HG02571 (cell line): ENCODE measurements around the gene SLC10A3.
A peak's percentile ranks its signal among the peaks of the same experiment; 100 is the strongest.

ENCODE experiments used
- ATAC-seq: cut with Tn5 transposase; IDR thresholded peaks from one replicate; pipeline ENCODE4 v1.9.1; 2021; ENCODE audit warnings: mild to moderate bottlenecking, moderate library complexity; ENCODE audit not compliant: unreplicated experiment

The SLC10A3 gene

GRCh38 chrX:154466036-154466435, 24.4 kb downstream of the SLC10A3 start:
- ATAC-seq = no peak

DNA sequence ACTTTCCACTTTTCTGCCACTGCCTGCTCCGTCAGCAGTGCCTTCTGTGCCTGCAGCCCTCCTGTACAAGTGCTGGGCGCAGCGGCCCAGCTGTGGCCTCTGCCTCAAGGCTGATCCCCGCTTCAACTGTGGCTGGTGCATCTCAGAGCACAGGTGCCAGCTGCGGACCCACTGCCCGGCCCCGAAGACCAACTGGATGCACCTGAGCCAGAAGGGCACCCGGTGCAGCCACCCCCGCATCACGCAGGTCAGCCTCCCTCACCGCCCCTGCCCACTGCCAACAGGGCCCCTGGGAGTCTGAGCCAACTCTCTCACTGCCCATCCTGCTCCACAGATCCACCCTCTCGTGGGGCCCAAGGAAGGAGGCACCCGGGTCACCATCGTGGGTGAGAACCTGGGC, 24.8 kb downstream of the SLC10A3 start:
- ATAC-seq = no peak

DNA sequence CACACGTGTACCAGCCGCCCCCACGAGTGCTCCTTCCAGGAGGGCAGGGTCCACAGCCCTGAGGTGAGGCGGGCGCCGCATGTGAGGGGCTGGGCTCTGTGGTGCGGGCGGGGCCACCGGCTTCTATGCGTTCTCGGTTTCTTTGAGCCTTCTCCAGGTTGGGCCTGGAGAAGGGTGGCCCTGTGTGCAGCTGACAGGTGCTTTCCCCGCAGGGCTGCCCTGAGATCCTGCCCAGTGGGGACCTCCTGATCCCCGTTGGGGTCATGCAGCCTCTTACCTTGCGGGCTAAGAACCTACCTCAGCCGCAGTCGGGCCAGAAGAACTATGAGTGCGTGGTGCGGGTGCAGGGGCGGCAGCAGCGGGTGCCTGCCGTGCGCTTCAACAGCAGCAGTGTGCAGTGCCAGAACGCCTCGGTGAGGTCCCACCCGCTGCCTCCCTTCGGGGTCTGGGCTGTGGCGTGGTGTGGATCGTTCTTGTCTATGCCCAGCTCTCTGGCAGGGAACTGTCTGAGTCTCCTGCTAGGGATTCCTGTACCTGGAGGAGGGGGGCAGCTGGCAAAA, 25.5 kb downstream of the SLC10A3 start:
- no peak for ATAC-seq

DNA sequence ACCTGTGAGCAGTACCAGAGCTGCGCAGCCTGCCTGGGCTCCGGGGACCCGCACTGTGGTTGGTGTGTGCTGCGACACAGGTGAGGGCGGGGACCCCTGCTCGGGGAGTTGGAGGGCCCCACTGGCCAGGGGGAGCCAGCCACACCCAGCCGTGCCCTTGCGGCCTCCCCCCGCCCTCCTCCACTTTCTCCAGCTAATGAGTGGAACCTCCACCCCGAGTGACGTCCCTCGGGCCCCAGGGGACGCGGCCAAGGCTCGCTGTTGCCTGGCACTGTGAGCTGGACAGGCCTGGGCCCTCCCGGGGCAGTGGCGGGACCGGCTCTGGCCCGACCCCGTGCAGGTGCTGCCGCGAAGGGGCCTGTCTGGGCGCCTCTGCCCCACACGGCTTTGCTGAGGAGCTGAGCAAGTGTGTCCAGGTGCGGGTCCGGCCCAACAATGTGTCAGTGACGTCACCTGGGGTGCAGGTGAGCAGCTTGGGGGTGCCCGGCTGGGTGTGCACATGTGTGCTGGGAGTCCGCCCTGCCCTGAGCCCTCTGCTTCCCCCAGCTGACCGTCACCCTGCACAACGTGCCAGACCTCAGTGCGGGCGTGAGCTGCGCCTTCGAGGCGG, 26.7 kb downstream of the SLC10A3 start:
- no peak for ATAC-seq

- ATAC-seq = no peak
These were observed 28.0 kb downstream of the SLC10A3 start for GRCh38 chrX:154462396-154462795.

GRCh38 chrX:154460326-154460725, 30.1 kb downstream of the SLC10A3 start:
- ATAC-seq = no peak

- no peak for ATAC-seq
These were observed 30.6 kb downstream of the SLC10A3 start for GRCh38 chrX:154459832-154460231.

- ATAC-seq = no peak
These were observed 31.3 kb downstream of the SLC10A3 start for GRCh38 chrX:154458954-154459778.

DNA sequence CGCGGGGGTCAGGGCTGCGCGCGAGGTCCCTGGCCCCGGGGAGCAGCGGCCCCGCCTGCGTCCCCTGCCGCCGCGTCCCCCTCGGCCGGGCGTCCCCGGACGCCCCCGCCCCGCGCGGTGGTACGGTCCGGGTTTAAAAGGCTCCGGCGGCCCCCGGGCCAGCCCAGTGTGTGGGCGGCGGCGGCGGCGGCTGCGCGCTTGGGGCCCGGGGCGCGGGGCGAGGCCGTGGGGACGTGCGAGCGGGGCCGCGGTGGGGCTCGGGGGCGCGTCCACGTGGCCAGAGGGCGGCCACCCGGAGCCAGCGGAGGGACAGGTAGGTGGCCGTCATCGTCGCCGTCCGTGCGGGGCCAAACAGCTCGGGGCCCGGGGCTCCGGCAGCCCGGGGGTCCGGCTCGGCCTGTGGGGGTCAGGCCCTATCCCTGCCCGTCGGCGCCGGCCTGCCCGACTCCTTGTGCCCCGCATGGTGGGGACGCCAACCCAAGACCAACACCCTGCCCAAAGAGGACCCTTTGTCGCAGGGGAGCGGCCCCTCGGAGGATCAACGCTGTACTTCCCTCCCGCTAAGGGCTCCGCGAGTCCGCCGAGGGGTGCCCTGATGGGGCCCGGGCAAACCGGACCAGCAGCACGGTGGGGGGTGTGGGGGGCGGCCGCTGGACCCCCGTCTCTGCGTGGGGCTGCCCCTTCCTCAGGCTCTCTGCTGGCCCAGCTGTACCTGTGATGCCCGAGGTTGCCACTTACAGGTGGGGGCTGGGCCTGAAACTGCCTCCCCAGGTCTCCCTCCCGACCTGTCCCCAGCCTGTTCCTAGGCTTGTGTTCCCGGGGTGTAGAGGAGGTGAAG, 32.1 kb downstream of the SLC10A3 start, which contains the start of gene PLXNA3:
PLXNA3 (plus strand) TSS at position 166 of the 838 bp plus-strand sequence. CDS start 1,903 bp downstream, outside the sequence.
- ATAC-seq = peak; percentile 57

DNA sequence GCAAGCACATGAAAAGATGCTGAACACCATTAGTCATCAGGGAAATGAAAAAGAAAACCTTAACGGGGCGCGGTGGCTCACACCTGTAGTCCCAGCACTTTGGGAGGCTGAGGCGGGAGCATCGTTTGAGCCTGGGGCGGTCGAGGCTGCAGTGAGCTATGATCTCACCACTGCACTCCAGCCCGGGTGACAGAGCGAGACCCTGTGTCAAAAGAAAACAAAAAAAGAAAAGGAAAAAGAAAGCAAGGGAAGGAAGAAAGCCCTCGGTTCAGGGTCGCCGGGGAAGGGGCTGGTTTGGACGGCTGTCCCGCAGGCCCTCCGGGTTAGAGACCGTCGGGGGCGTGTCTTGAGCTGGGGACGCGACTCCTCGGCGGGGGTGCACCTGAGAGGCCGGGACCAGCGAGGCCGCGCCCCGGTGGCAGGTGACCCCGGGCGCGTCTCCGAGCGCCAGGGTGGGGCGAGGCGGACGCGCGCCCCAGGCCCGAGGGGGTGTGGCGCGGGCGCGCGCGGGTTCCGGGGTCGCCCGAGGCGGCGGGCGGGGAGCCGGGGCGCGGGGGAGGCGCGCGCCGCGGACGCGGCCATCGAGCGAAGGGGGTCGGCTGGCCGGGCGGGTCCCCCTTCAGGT, 32.8 kb downstream of the SLC10A3 start:
- peak; percentile 43 for ATAC-seq

DNA sequence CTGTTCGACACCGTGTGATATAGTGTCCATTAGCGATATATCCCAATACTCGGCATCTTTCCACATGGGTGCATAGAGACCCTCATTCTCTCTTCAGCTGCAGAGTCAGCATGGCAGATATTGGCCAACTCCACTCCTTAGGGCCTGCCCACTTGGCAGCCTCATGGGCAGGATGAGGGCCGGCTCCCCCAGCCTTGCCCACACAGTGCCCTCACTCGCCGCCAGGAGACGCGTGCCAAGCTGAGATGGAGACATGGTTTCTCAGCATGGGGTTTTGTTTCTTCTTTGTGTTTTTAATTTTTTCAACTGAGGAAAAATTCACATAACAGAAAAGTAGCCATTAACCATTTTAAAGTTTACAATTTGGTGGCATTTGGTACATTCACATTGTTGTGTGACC, 37.6 kb downstream of the SLC10A3 start:
- no peak for ATAC-seq

- no peak for ATAC-seq
These were observed 40.1 kb downstream of the SLC10A3 start for GRCh38 chrX:154450312-154450711.

GRCh38 chrX:154449618-154450017, 40.8 kb downstream of the SLC10A3 start:
- no peak for ATAC-seq

GRCh38 chrX:154448484-154448883, 41.9 kb downstream of the SLC10A3 start:
- no peak for ATAC-seq

DNA sequence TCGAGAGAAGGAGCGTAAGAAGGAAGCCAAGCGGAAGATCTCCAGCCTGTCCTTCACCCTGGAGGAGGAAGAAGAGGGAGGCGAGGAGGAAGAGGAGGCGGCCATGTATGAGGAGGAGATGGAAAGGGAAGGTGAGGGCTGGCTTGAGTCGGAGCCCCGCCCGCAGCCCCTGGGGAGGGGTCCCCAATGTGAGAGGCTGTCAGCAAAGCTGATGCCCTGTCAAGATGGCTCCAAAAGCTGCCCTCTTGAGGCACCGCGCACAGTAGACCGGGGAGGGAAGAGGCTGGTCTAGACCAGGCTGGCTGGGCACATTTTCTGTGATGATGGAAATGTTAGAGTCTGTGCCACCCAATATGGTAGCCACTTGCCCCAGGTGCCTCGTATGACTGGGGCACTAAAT, 44.0 kb downstream of the SLC10A3 start:
- no peak for ATAC-seq

GRCh38 chrX:154445776-154446175, 44.7 kb downstream of the SLC10A3 start:
- ATAC-seq = no peak

DNA sequence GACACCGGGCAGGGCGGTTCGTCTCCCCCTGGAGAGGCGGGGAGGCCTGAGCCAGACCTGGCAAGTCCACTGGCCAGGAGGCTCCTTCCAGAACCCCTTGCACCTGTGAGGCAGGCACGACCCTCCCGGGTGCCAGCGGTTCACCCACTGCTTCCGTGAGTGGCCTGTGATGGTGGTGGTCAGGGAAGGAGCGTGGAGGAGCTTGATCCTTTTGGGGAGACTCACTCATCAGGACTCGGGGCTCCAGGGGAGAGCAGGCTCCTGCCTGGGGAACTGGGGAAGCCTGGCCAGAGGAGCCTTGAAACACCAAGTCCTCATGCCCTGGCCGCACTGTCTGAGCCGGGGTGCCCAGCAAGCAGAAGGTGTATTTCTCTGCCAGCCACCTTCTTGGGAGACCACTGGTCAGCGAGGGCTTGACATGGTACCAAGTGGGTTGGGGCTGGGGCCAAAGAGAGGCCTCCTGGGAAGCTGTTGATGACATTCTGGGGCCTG, 45.6 kb downstream of the SLC10A3 start:
- ATAC-seq = no peak

DNA sequence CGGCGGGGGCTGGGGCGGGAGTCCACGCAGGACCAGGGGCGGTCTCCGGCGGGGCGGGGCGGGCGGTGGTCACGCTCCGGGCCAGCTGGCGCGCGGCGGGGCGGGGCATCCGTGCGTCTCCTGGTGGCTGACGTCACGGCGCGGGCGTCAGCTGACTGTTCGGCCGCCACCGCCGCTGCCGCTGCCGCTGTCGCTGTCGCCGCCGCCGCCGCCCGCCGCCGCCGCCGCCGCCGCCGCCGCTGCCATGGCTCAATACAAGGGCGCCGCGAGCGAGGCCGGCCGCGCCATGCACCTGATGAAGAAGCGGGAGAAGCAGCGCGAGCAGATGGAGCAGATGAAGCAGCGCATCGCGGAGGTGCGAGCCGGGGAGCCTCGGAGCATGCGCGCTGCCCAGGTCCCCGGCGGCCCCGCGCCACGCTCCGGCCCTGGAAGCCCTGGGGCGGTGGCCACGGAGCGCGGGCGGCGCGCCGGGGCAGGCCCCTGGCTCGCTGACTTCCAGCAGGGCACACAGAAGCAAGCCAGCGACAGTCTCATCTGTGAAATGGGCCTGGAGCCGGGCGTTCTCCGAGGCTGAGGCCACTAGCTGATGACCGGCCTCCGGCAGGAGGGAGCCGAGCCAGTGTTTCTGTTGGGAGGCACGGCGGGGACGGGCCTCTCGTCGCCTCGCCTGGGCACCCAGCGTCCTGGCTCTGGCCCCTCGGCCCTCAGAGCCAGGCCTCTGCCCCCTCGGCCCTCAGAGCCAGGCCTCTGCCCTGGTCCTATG, 46.3 kb downstream of the SLC10A3 start, which contains the start of gene FAM50A:
FAM50A (plus strand) TSS at position 150 of the 763 bp plus-strand sequence; CDS start at position 245, 95 bp downstream.
- ATAC-seq = peak; percentile 64

GRCh38 chrX:154443479-154443910, 46.9 kb downstream of the SLC10A3 start:
- ATAC-seq = no peak
